Stimulated activated effector memory CD8-positive, alpha-beta T cell treated with anti-CD3 and anti-CD28 coated beads, Interleukin-12 subunit alpha, Interleukin-12 subunit beta, amount 100 ng/mL, for 72 hours (primary cell): Measurements from ENCODE around the gene TTC36.
A peak's percentile ranks its signal among the peaks of the same experiment; 100 is the strongest.

ENCODE experiments used
- ATAC-seq: fragments of 150-1000 bp; cut with Tn5 transposase; 2 replicates; pipeline ENCODE4 v1.10.0; 2021
- DNase-seq, 2 donors: peaks; one replicate each; pipeline ENCODE4 v3.0.0; 2021 to 2022; ENCODE audit warnings: low spot score in 2 of 2
- H3K27ac Mint-ChIP-seq: one replicate; pipeline ENCODE4 v1.8.0; 2022; ENCODE audit warnings: mild to moderate bottlenecking, mixed read lengths
- H3K36me3 Mint-ChIP-seq: one replicate; pipeline ENCODE4 v1.8.0; 2022; ENCODE audit warnings: mild to moderate bottlenecking, mixed read lengths
- H3K4me1 Mint-ChIP-seq: one replicate; pipeline ENCODE4 v1.8.0; 2022; ENCODE audit warnings: mixed read lengths
- H3K4me3 Mint-ChIP-seq: one replicate; pipeline ENCODE4 v1.8.0; 2022; ENCODE audit warnings: mild to moderate bottlenecking, mixed read lengths
- H3K9me3 Mint-ChIP-seq: one replicate; pipeline ENCODE4 v1.8.0; 2022; ENCODE audit warnings: mixed read lengths

Gene TTC36

GRCh38 chr11:118528511-118528910 is 1.2 kb downstream of the TTC36 start:
- H3K27ac Mint-ChIP-seq, result peak overlapping the region; percentile 77
- DNase-seq, result no peak
- H3K4me1 Mint-ChIP-seq, result peaks cover 39% of the 10 kb centered on the region
- ATAC-seq, result no peak
- no peak overlapping the region for H3K4me3 Mint-ChIP-seq
- H3K36me3 Mint-ChIP-seq, result peaks cover 60% of the 10 kb centered on the region
- H3K9me3 Mint-ChIP-seq, result no peaks in the 10 kb centered on the region

DNA sequence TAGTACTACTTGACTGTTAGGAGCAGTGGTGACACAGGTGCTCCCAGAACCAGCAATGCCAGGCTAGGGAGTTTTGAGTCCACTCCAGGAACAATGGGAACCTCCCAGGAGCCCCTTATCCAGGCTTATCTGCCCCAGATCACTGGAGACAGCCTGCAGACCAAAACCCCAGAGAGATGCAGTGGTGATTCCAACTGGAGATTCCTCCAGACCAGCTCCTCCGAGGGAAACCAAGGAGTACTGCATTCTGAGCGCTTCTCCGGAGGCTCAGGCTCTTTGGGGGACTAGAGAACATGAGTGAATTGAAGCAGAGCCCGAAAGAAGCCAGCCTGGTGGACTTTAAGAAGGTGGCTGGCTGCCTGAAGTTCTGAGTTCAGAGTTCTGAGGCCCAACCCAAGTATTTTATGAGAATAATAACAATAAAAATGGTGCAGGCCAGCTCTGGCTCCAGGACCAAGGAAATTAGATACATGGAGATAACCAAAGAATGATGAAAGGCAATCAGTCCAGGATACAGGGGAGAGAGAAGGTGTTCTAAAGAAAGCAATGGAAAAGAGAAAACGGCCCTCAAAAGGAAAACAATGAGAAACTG is 2.4 kb downstream of the TTC36 start:
- H3K27ac Mint-ChIP-seq, result peak overlapping the region; percentile 77

DNA sequence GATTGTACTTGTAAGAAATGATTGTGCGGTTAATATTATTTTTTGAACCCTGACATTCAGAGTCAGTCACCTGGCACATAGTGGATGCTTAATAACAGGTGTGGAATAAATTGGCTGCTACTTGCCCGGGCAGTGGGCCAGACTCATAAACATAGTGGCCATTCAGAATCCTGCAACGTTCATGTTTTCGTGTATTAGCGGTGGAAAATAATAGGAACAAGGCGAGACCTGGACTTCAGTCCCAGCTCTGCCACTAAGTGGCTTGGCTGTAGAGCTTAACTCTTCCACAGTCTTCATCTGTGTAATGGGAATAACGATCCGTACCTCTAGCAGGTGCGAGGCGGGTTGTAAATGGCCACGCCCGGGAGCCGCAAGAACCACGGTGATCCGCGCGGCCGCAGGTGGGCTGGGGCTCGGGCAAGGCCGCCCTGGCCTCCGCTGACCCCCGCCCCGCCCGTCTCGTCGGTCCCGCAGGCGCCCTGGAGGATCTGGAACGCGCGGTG is 3.0 kb downstream of the TTC36 start:
- Mint-ChIP-seq H3K27ac (peak overlapping the region; percentile 77), H3K9me3 (no peaks in the 10 kb centered on the region), H3K36me3 (peaks cover 43% of the 10 kb centered on the region), H3K4me3 (peak overlapping the region; percentile 81), H3K4me1 (peaks cover 31% of the 10 kb centered on the region)
- DNase-seq (no peak), ATAC-seq (no peak)

More for the DNA sequence above, 2.4 kb downstream of the TTC36 start:
- H3K4me1 Mint-ChIP-seq, result peaks cover 31% of the 10 kb centered on the region
- no peaks in the 10 kb centered on the region for H3K9me3 Mint-ChIP-seq
- peaks cover 48% of the 10 kb centered on the region for H3K36me3 Mint-ChIP-seq
- ATAC-seq (no peak), DNase-seq (no peak)
- H3K4me3 Mint-ChIP-seq, result peak overlapping the region; percentile 81

DNA sequence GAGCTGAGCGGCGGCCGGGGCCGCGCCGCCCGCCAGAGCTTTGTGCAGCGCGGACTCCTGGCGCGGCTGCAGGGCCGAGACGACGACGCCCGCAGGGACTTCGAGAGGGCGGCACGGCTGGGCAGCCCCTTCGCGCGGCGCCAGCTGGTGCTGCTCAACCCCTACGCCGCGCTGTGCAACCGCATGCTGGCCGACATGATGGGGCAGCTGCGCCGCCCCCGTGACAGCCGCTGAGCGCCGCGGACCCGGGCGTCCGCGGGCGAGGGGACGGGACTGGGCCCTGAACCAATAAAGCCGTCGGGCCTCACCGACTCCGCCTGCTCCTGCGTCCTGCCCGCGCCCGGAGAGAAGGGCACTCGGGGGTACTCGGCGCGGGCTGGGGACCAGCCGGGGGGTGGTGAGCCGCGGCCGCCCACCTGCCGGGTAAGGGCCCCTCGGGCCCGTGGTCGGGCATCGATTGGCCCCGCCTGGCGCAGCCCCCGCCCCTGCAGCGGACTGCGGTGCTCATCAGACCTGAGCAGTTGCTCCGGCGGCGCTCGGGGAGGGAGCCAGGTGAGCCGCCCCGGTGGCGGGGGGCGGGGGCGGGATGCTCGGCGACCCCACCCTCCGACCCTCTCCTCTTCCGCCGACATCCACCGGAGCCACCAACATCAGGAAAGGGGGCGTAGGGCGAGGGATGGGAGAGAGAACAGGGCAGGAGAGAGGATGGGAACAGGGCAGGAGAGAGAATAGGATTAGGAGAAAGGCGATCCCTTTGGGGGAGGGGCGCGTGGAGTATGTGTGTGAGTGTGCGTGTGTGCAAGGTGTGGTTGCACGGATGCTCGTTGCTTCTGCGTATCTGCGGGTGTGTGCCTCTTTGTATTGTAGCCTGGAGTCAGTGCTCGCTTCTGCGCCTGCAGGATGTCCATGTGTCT is 3.7 kb downstream of the TTC36 start, which contains the start of gene TMEM25:
Gene TMEM25 (plus strand): TSS at position 510 of the 914 bp plus-strand sequence. CDS start 610 bp downstream, outside the sequence.
- H3K9me3 Mint-ChIP-seq, result no peaks in the 10 kb centered on the region
- H3K4me1 Mint-ChIP-seq, result peaks cover 31% of the 10 kb centered on the region
- DNase-seq (peak; percentile 62 to 87), ATAC-seq (peak; percentile 90)
- H3K36me3 Mint-ChIP-seq, result peaks cover 37% of the 10 kb centered on the region
- H3K27ac Mint-ChIP-seq, result peak within 1 kb of the TSS; percentile 77
- H3K4me3 Mint-ChIP-seq, result peak within 1 kb of the TSS; percentile 81

GRCh38 chr11:118531597-118532084 is 4.4 kb downstream of the TTC36 start:
- peaks cover 31% of the 10 kb centered on the region for H3K4me1 Mint-ChIP-seq
- peak overlapping the region; percentile 71 for H3K27ac Mint-ChIP-seq
- peak overlapping the region; percentile 81 for H3K4me3 Mint-ChIP-seq
- ATAC-seq, result no peak
- H3K36me3 Mint-ChIP-seq, result peaks cover 32% of the 10 kb centered on the region
- H3K9me3 Mint-ChIP-seq, result no peaks in the 10 kb centered on the region
- DNase-seq, result no peak

DNA sequence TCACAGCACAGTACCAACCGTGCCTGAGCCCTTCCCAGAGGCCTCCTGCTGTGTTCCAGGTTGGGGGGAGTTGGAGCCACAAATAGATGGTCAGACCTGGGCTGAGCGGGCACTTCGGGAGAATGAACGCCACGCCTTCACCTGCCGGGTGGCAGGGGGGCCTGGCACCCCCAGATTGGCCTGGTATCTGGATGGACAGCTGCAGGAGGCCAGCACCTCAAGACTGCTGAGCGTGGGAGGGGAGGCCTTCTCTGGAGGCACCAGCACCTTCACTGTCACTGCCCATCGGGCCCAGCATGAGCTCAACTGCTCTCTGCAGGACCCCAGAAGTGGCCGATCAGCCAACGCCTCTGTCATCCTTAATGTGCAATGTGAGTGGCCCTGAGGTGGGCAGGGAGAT is 4.8 kb downstream of the TTC36 start:
- Mint-ChIP-seq H3K4me1 (peaks cover 31% of the 10 kb centered on the region), H3K4me3 (peak overlapping the region; percentile 81), H3K9me3 (no peaks in the 10 kb centered on the region), H3K27ac (peak overlapping the region; percentile 71), H3K36me3 (peaks cover 29% of the 10 kb centered on the region)
- no peak for DNase-seq
- ATAC-seq, result no peak

DNA sequence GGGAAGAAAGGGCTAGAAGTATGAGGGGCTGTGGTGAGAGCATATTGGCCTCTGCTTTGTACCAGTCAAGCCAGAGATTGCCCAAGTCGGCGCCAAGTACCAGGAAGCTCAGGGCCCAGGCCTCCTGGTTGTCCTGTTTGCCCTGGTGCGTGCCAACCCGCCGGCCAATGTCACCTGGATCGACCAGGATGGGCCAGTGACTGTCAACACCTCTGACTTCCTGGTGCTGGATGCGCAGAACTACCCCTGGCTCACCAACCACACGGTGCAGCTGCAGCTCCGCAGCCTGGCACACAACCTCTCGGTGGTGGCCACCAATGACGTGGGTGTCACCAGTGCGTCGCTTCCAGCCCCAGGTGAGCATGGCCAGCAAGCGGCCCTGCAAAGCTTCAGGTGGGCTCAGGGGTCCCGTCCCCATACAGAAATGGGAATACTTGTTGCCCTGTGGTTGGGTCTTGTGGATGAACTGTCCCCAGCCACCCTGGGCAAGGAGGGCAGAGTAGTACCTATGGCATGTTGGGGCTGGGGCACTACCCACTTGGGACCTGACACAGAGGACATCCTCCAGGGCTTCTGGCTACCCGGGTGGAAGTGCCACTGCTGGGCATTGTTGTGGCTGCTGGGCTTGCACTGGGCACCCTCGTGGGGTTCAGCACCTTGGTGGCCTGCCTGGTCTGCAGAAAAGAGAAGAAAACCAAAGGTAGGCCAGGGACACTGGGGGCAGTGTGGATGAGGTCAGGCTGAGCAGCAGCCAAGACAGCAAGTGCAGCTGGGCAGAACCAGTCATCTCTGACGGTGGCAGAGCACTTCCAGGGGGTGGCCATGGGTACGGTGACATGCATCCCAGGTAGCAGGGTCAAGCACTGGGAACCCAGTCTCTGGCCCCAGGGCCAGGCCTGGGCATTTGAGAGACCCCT is 5.8 kb downstream of the TTC36 start:
- Mint-ChIP-seq H3K27ac (no peak overlapping the region), H3K36me3 (peaks cover 23% of the 10 kb centered on the region), H3K9me3 (no peaks in the 10 kb centered on the region), H3K4me3 (no peak overlapping the region), H3K4me1 (peaks cover 31% of the 10 kb centered on the region)
- DNase-seq (no peak), ATAC-seq (no peak)

- Mint-ChIP-seq H3K4me1 (peaks cover 24% of the 10 kb centered on the region), H3K9me3 (no peaks in the 10 kb centered on the region), H3K27ac (no peak overlapping the region), H3K36me3 (peaks cover 14% of the 10 kb centered on the region), H3K4me3 (no peak overlapping the region)
- ATAC-seq, result no peak
- no peak for DNase-seq
Observed at GRCh38 chr11:118533769-118534729, 6.8 kb downstream of the TTC36 start.

GRCh38 chr11:118535261-118535660 is 8.0 kb downstream of the TTC36 start:
- DNase-seq, result no peak
- peak overlapping the region; percentile 43 for H3K27ac Mint-ChIP-seq
- no peak for ATAC-seq
- H3K36me3 Mint-ChIP-seq, result peaks cover 7% of the 10 kb centered on the region
- peaks cover 12% of the 10 kb centered on the region for H3K4me1 Mint-ChIP-seq
- no peaks in the 10 kb centered on the region for H3K9me3 Mint-ChIP-seq
- H3K4me3 Mint-ChIP-seq, result no peak overlapping the region

GRCh38 chr11:118536726-118537125 is 9.5 kb downstream of the TTC36 start:
- Mint-ChIP-seq H3K4me1 (peaks cover 7% of the 10 kb centered on the region), H3K36me3 (no peaks in the 10 kb centered on the region), H3K4me3 (no peak overlapping the region), H3K27ac (no peak overlapping the region), H3K9me3 (no peaks in the 10 kb centered on the region)
- DNase-seq (no peak), ATAC-seq (no peak)

GRCh38 chr11:118537409-118537980 is 10.2 kb downstream of the TTC36 start:
- Mint-ChIP-seq H3K36me3 (no peaks in the 10 kb centered on the region), H3K27ac (no peak overlapping the region), H3K4me1 (no peaks in the 10 kb centered on the region), H3K9me3 (no peaks in the 10 kb centered on the region), H3K4me3 (no peak overlapping the region)
- ATAC-seq, result no peak
- no peak for DNase-seq

DNA sequence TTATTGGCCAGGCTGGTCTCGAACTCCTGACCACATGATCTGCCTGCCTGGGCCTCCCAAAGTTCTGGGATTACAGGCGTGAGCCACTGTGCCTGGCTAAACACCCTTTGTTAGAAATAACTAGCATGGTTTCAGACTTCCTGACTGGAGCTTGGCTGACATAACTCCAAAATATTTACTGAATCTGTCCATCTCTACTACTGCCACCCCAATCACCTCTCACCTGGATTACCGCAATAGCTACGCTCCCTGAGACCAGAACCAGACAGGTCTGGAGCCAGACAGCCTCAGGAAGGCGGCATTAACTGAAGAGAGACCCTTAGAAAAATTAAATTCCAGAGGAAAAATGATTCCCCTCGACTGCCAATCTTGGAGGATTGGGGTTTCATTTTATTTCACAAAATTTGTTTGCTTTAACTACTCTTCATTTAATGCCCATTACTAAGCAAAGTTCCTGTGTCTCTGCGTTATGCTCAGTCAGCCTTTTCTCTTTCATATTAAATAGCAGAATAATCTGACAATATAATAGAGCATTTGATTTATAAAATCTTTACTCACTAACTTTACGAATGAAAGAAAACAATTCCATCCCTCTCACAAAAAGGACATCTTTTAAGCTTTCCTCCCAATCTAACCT is 16.9 kb downstream of the TTC36 start:
- no peak for DNase-seq
- Mint-ChIP-seq H3K9me3 (no peaks in the 10 kb centered on the region), H3K4me1 (no peaks in the 10 kb centered on the region), H3K4me3 (no peak overlapping the region), H3K36me3 (peaks cover 25% of the 10 kb centered on the region), H3K27ac (no peak overlapping the region)
- ATAC-seq, result no peak

DNA sequence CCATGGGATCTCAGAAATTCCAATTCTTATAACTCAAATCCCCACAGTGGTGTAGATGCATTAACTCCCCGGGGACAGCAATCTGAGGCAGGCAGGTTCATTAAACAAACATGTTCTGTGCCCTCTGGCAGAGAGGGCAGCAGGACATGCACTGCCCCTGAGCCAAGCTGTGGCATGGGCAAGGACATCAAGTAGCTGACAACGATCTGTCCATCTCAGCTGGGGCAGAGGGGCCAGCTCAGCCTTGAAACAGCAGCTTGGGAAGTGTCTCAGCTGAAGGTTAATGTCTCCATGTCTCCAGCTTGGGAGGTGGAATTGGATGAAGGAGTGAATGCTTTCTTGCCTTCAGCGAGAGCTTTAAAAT is 17.4 kb downstream of the TTC36 start:
- H3K4me3 Mint-ChIP-seq, result no peak overlapping the region
- ATAC-seq, result no peak
- DNase-seq, result no peak
- H3K27ac Mint-ChIP-seq, result no peak overlapping the region
- H3K9me3 Mint-ChIP-seq, result no peaks in the 10 kb centered on the region
- no peaks in the 10 kb centered on the region for H3K4me1 Mint-ChIP-seq
- H3K36me3 Mint-ChIP-seq, result peaks cover 30% of the 10 kb centered on the region
